HepG2 (cell line): ENCODE measurements around the gene RHOBTB1. TPM values are rescaled to one million over a fixed set of nuclear protein-coding genes. Genes with fewer than 3 reads are reported as not detected.

Source experiments
- ATAC-seq: fragments of 200-7000 bp; cut with Tn5 transposase; 3 replicates; pipeline ENCODE4 v1.9.1; 2020; ENCODE audit warnings: mild to moderate bottlenecking, moderate library complexity
- BruUV-seq: library from RNA; stranded (reverse); fragments of 400-500 nt; replicated peaks from 2 replicates; lab custom pipeline; 2021; lab: Mats Ljungman, UMichigan
- CTCF ChIA-PET: fragments of 300-600 bp; formaldehyde crosslinking; extraction: SDS; loops from one replicate; lab custom pipeline; 2021; ENCODE audit warnings: low total read pairs, inconsistent platforms, low intra/inter-chr PET ratio; lab: Yijun Ruan, JAX
- POLR2A ChIA-PET: fragments of 350-600 bp; sonication (Branson Sonifier 250); formaldehyde crosslinking; loops from one replicate; lab custom pipeline; 2020; ENCODE audit warnings: antibody characterized with exemption, inconsistent platforms; lab: Yijun Ruan, JAX
- DNase-seq: peaks from one replicate; pipeline ENCODE4 v3.0.0-alpha.2; 2015; ENCODE audit warnings: low spot score
- FAIRE-seq: peaks from 3 replicates; lab custom pipeline; 2011; peaks lifted over from hg19 to GRCh38; lab: Jason Lieb, UNC
- H2AFZ ChIP-seq: one replicate; pipeline ENCODE4 v1.6.1; 2011; ENCODE audit warnings: low read length, inconsistent platforms
- H3K27ac ChIP-seq: fragments of 300-600 bp; 3 replicates; pipeline ENCODE4 v1.8.0; 2011; ENCODE audit warnings: mixed run types, mild to moderate bottlenecking, mixed read lengths, low read length, inconsistent platforms; ENCODE audit not compliant: insufficient read depth; ENCODE audit errors: extremely low read length
- H3K27me3 ChIP-seq, 2 experiments: fragments of 200-600 bp in 1 of 2; 2 replicates in 1 of 2; 3 replicates in 1 of 2; pipeline versions ENCODE4 v1.6.0 to v1.8.0; 2011; ENCODE audit warnings: low read length in 2 of 2, mild to moderate bottlenecking in 2 of 2, moderate library complexity in 2 of 2, inconsistent platforms in 1 of 2; ENCODE audit not compliant: insufficient read depth in 2 of 2, control insufficient read depth in 1 of 2
- H3K36me3 ChIP-seq, 2 experiments: fragments of 200-600 bp in 1 of 2; replicated peaks in 1 of 2; 2 replicates in 1 of 2; 3 replicates in 1 of 2; pipeline versions ENCODE4 v1.5.1 to v1.8.0; 2011; ENCODE audit warnings: low read length in 2 of 2, inconsistent platforms in 1 of 2; ENCODE audit not compliant: insufficient read depth in 2 of 2, control insufficient read depth in 1 of 2
- H3K4me1 ChIP-seq: 2 replicates; pipeline ENCODE4 v1.5.1; 2012; ENCODE audit warnings: low read length, inconsistent platforms; ENCODE audit not compliant: insufficient read depth
- H3K4me2 ChIP-seq: 2 replicates; pipeline ENCODE4 v1.6.0; 2011; ENCODE audit warnings: low read depth, low read length, inconsistent platforms
- H3K4me3 ChIP-seq, 3 experiments: fragments of 200-600 bp in 1 of 3; sonication (generic), shearing (Covaris generic) in 1 of 3; replicated peaks in 1 of 3; 2 replicates each; pipeline ENCODE4 v1.5.1; 2011 to 2016; ENCODE audit warnings: low read length in 3 of 3, inconsistent platforms in 2 of 3, low read depth in 2 of 3, mild to moderate bottlenecking in 2 of 3, control low read depth in 1 of 3, mixed read lengths in 1 of 3; ENCODE audit not compliant: insufficient read depth in 1 of 3
- H3K79me2 ChIP-seq: one replicate; pipeline ENCODE4 v1.6.1; 2011; ENCODE audit warnings: low read length, inconsistent platforms; ENCODE audit not compliant: insufficient read depth
- H3K9ac ChIP-seq: 2 replicates; pipeline ENCODE4 v1.6.0; 2011; ENCODE audit warnings: mild to moderate bottlenecking, low read depth, low read length, inconsistent platforms; ENCODE audit not compliant: insufficient read depth
- H3K9me3 ChIP-seq: 2 replicates; pipeline ENCODE4 v1.5.1; 2012; ENCODE audit warnings: mild to moderate bottlenecking, low read length
- H4K20me1 ChIP-seq: 2 replicates; pipeline ENCODE4 v1.6.0; 2011; ENCODE audit warnings: inconsistent platforms, mild to moderate bottlenecking, low read length, moderate library complexity; ENCODE audit not compliant: insufficient read depth
- ATF7 ChIP-seq, 2 experiments: fragments of 450-650 bp in 1 of 2; sonication (generic) in 1 of 2; formaldehyde crosslinking in 1 of 2; IDR thresholded peaks; 2 replicates each; pipeline versions ENCODE4 v1.4.0 to v1.6.1; 2016 to 2020; ENCODE audit warnings: antibody characterized with exemption in 1 of 2, mild to moderate bottlenecking in 1 of 2, missing genetic modification reagents in 1 of 2
- CREB1 ChIP-seq, 2 experiments: fragments of 450-650 bp in 1 of 2; IDR thresholded peaks; 2 replicates each; pipeline ENCODE4 v1.6.1; 2016 to 2017; ENCODE audit warnings: control low read depth in 1 of 2, mild to moderate bottlenecking in 1 of 2, missing compliant biosample characterization in 1 of 2, missing genetic modification characterization in 1 of 2
- DPF2 ChIP-seq: sonication (generic); formaldehyde crosslinking; IDR thresholded peaks from 2 replicates; pipeline ENCODE4 v1.4.0; 2020; ENCODE audit warnings: mild to moderate bottlenecking, low read depth, missing genetic modification reagents, borderline replicate concordance
- EHMT2 ChIP-seq: fragments of 200-600 bp; sonication (generic); IDR thresholded peaks from 2 replicates; pipeline ENCODE4 v1.7.0; 2017; ENCODE audit warnings: antibody characterized with exemption, low read depth, low read length, borderline replicate concordance
- GATA4 ChIP-seq: sonication (generic); IDR thresholded peaks from 2 replicates; pipeline ENCODE4 v1.6.1; 2016; ENCODE audit warnings: antibody characterized with exemption, low read depth, borderline replicate concordance
- HMGA1 ChIP-seq: sonication (generic); formaldehyde crosslinking; conservative IDR thresholded peaks from 2 replicates; pipeline ENCODE4 v1.4.0; 2020; ENCODE audit warnings: missing genetic modification reagents
- SRSF4 ChIP-seq: fragments of 200-400 bp; formaldehyde crosslinking; IDR thresholded peaks from one replicate; pipeline ENCODE4 v1.6.1; 2018; ENCODE audit warnings: mild to moderate bottlenecking, low read depth, low read length, moderate library complexity; ENCODE audit not compliant: poor library complexity, severe bottlenecking
- THYN1 ChIP-seq: sonication (generic); formaldehyde crosslinking; IDR thresholded peaks from 2 replicates; pipeline ENCODE4 v1.8.1; 2023; ENCODE audit warnings: low read depth, mild to moderate bottlenecking, moderate library complexity, missing genetic modification reagents, borderline replicate concordance
- ZMAT3 ChIP-seq: sonication (generic); formaldehyde crosslinking; conservative IDR thresholded peaks from 2 replicates; pipeline ENCODE4 v1.7.0; 2021; ENCODE audit warnings: missing genetic modification reagents
- ZMYM2 ChIP-seq: sonication (generic); formaldehyde crosslinking; IDR thresholded peaks from 2 replicates; pipeline ENCODE4 v1.8.0; 2022; ENCODE audit warnings: mild to moderate bottlenecking, missing genetic modification reagents
- ZZZ3 ChIP-seq: sonication (generic); formaldehyde crosslinking; IDR thresholded peaks from 2 replicates; pipeline ENCODE4 v1.4.0; 2020; ENCODE audit warnings: missing genetic modification reagents, mild to moderate bottlenecking, borderline replicate concordance
- WGBS: methylation state at CpG from one replicate; pipeline ENCODE4 v1.1.6; 2017; ENCODE audit warnings: low lambda C conversion rate; 5-methylcytosine and 5-hydroxymethylcytosine counted together
- in situ Hi-C: cut with HindIII; loops from 2 replicates; pipeline ENCODE4 v1.10.0; 2017; ENCODE audit warnings: low pct_unique_long_range_greater_than_20kb; ENCODE audit not compliant: extremely low pct_ligation_motif_present
- intact Hi-C: fragments of 100-400 bp; cut with micrococcal nuclease; formaldehyde crosslinking; loops from one replicate; pipeline ENCODE4 v1.10.0; 2022; ENCODE audit not compliant: unreplicated experiment
- polyA plus RNA-seq, 8 experiments: library from polyadenylated mRNA; depleted of rRNA in 3 of 8; stranded (reverse) in 7 of 8; unstranded in 1 of 8; fragments of >200 nt; fragmentation: Illumina TruSeq in 4 of 8; extraction: Trizol in 4 of 8; gene quantifications; 2 replicates each; pipeline versions ENCODE4 v1.2.1 to v1.2.3, GENCODE V29; 2011 to 2016; ENCODE audit warnings: low read depth in 4 of 8, missing spikeins in 1 of 8, mixed read lengths in 1 of 8; ENCODE audit not compliant: insufficient read depth in 1 of 8
- total RNA-seq, 5 experiments: library from RNA; depleted of rRNA; stranded (reverse); fragments of >200 nt; fragmentation: Illumina TruSeq; extraction: Trizol; gene quantifications; 2 replicates each; pipeline ENCODE4 v1.2.3, GENCODE V29; 2016; ENCODE audit warnings: low read depth in 1 of 5
- TF ChIP-seq, protein P1 (sequence below): sonication (generic); formaldehyde crosslinking; IDR thresholded peaks from 2 replicates; pipeline ENCODE4 v1.4.0; 2020; ENCODE audit warnings: missing genetic modification reagents

The RHOBTB1 gene
- total and polyA plus RNA-seq, 2 of the 13 experiments (the other 11 are each of a cell fraction or from before 2014, with no cell fraction given), result 18.8 to 59.5 TPM

DNA sequence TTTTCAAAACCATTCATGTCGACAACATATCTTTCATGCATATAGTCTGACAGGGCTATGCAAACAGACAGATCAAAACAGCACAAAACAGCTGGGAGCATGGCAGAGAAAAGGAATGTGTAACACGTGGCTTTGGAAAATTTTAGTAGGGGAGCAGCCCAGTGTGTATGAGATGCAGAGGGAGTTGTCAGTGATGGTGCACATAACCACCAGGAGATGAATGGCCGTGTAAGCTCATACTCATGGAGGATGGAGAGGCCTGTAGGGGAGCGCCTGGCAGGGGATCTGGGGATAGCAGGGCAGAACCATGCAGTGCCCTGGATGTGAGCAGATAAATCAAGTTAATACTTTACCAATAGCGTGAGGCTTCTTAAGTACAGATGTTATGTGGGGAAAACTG, 45.7 kb downstream of the RHOBTB1 start:
- Histone ChIP-seq H3K36me3 (peaks cover 3 to 4% of the 10 kb centered on the region in 2 experiments; a peak in 2 of 5 replicates), H2AFZ (no peak overlapping the region), H3K4me1 (peaks cover 41% of the 10 kb centered on the region)
- WGBS, result 95% methylated on average over 5 of the region's 5 CpGs
- CTCF ChIA-PET, result no interaction called here
- TF ChIP-seq GATA4 (no peak), CREB1 (IDR thresholded peaks at IDR 0.05) (no peak), CREB1 (CRISPR knock-in tag; IDR thresholded peaks at IDR 0.05) (no peak)
- TF ChIP-seq, all 625 proteins: peak for 0
- no peaks in the 10 kb centered on the region for H4K20me1 ChIP-seq
- no peak overlapping the region for H3K27ac ChIP-seq
- no peaks in the 10 kb centered on the region for H3K27me3 ChIP-seq
- H3K9ac ChIP-seq, result no peak overlapping the region
- BruUV-seq, result no TSS peak
- intact Hi-C loops, result no loop called here
- FAIRE-seq, result no peak
- POLR2A ChIA-PET, result no interaction called here
- H3K4me3 ChIP-seq, result no peak overlapping the region
- no peaks in the 10 kb centered on the region for H3K9me3 ChIP-seq
- in situ Hi-C loops, result no loop called here
- H3K4me2 ChIP-seq, result no peak overlapping the region
- ATAC-seq, result no peak
- DNase-seq, result no peak
- no peaks in the 10 kb centered on the region for H3K79me2 ChIP-seq

GRCh38 chr10:60896810-60897209, 47.2 kb downstream of the RHOBTB1 start:
- BruUV-seq, result no TSS peak
- no peak overlapping the region for H3K27ac ChIP-seq
- intact Hi-C loops, result no loop called here
- H3K27me3 ChIP-seq, result no peaks in the 10 kb centered on the region
- no peaks in the 10 kb centered on the region; the same call in 1 of the 2 replicates for H4K20me1 ChIP-seq
- no peak overlapping the region for H2AFZ ChIP-seq
- peaks cover 3 to 4% of the 10 kb centered on the region in 2 experiments; a peak in 3 of 5 replicates for H3K36me3 ChIP-seq
- H3K9me3 ChIP-seq, result no peaks in the 10 kb centered on the region
- no peaks in the 10 kb centered on the region for H3K79me2 ChIP-seq
- H3K4me3 ChIP-seq, result no peak overlapping the region
- H3K4me1 ChIP-seq, result peaks cover 33% of the 10 kb centered on the region
- no peak overlapping the region for H3K4me2 ChIP-seq
- ChIA-PET CTCF (no interaction called here), POLR2A (no interaction called here)
- no peak for DNase-seq
- FAIRE-seq, result no peak
- TF ChIP-seq THYN1 (CRISPR knock-in tag), result no peak
- TF ChIP-seq DPF2 (CRISPR knock-in tag), result no peak
- TF ChIP-seq ZMYM2 (CRISPR knock-in tag), result no peak
- TF ChIP-seq, protein P1, sequence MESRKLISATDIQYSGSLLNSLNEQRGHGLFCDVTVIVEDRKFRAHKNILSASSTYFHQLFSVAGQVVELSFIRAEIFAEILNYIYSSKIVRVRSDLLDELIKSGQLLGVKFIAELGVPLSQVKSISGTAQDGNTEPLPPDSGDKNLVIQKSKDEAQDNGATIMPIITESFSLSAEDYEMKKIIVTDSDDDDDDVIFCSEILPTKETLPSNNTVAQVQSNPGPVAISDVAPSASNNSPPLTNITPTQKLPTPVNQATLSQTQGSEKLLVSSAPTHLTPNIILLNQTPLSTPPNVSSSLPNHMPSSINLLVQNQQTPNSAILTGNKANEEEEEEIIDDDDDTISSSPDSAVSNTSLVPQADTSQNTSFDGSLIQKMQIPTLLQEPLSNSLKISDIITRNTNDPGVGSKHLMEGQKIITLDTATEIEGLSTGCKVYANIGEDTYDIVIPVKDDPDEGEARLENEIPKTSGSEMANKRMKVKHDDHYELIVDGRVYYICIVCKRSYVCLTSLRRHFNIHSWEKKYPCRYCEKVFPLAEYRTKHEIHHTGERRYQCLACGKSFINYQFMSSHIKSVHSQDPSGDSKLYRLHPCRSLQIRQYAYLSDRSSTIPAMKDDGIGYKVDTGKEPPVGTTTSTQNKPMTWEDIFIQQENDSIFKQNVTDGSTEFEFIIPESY, result no peak
- no peak for TF ChIP-seq ATF7 (IDR thresholded peaks at IDR 0.05)
- no peak for TF ChIP-seq ATF7 (CRISPR knock-in tag; IDR thresholded peaks at IDR 0.05)
- TF ChIP-seq SRSF4, result no peak
- no peak for TF ChIP-seq HMGA1
- TF ChIP-seq ZMAT3, result no peak
- no peak for TF ChIP-seq ZZZ3
- no peak for TF ChIP-seq EHMT2
- 81% methylated on average over 2 of the region's 2 CpGs for WGBS
- in situ Hi-C loops, result no loop called here
- no peak overlapping the region for H3K9ac ChIP-seq
- ATAC-seq, result no peak
